AG08396 (cell line): ENCODE measurements around the gene TMEM132C.
"Not testable (repeated sequence)": the region's sequence is repeated elsewhere in the genome, so short reads cannot be mapped to it uniquely, and the experiment has no call there.

ENCODE experiments used
- DNase-seq: peaks from one replicate; pipeline ENCODE4 v3.0.0; 2012; ENCODE audit warnings: low spot score, mixed read lengths

The TMEM132C gene

DNA sequence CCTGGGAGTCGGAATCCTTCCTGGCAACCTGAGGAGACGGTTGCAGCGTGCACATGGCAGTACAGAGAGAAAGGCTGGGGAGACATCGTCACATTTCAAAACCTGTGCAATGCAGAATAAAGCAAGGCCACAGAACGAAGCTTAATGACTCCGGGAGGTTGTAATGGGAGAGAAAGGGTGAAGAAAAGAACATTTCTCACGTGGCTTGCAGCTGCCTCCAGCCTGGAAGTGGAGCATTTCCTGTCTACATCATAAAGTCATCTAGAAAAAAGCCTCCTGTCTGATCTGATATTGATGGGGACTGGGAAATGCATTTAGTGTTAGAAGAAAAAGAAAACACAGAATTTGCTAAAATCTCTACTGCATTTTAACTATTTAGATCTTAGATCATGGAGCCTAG lies 209.3 kb downstream of the TMEM132C start:
- no peak for DNase-seq

- DNase-seq = no peak
Observed at GRCh38 chr12:128483526-128484255, 216.7 kb downstream of the TMEM132C start.

- not testable (repeated sequence) for DNase-seq
Observed at GRCh38 chr12:128497376-128497775, 230.4 kb downstream of the TMEM132C start.

DNA sequence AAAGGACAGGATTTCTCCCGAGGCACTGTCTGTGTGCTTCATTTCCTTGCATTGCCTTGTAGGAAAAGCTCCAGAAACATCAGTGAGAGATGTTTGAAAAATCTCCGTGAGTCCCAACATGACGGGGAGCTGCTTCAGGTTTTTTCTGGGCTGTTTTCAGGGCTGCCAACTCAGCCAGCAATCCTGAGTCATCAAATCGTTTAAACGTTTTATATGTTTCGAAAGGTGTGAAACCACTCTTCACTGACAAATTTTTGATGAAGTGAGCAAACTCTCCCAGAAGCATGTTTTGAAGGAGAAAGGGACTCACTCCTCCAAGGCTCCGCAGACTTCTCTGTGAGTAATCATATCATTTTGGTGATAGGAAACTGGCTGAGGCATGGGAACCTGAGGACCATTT lies 240.5 kb downstream of the TMEM132C start:
- DNase-seq = no peak

DNA sequence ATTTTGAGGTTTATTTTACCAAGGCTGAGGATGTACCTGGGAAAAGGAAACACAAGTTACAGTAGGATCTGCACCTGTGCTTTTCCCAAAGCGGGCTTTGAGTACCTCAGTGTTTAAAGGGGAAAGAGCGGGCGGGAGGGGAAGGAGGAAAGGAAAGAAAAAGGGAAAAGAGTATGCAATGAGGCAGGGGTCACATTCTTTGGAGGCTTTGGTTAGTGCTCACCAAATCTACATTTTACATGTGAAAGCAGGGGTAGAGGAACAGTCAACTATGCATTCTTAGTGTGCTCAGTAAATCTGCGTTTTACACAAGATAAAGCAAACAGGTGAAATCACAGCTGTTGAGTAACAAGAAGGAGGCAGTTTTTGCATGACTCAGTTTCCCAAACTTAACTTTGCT lies 242.2 kb downstream of the TMEM132C start:
- DNase-seq = no peak

DNA sequence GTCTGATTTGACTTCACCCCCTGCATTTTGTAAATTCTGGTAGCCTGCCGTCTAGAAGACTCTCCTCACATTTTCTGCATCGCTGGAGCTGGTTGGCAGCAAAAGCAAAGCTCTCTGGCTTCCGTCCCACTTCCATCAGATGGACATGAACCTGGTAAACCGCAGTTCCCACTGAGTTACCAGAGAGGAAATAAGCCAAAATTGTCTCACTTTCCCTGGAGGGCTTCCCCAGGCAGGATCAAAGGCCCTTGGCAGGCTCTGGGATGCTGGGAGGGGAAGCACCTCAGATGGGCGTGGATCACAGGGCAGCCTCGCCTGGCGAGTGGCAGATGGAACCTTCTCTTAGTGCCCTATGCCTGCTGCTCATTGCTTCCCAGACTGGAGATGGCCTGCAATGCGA lies 243.5 kb downstream of the TMEM132C start:
- no peak for DNase-seq

DNA sequence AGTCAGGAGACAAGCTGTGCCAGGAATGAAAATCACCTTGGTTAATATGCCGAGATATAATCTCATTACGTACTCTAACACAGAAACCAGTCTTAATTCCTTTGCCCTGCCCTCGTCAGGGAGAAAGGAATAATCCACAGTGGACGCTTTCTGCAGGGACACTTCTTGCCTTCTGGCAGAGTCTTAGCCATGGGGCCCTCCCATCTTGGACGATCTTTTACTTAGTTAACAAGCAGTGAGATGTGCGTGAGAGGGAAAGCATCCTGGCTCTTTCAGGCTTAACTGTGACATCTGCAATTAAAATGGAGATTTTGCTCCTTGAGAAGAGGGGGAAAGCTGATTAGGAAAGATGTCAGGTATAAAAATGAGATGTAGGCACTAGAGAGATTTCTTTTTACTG lies 246.4 kb downstream of the TMEM132C start:
- DNase-seq = no peak

GRCh38 chr12:128513831-128514230 lies 246.9 kb downstream of the TMEM132C start:
- no peak for DNase-seq

DNA sequence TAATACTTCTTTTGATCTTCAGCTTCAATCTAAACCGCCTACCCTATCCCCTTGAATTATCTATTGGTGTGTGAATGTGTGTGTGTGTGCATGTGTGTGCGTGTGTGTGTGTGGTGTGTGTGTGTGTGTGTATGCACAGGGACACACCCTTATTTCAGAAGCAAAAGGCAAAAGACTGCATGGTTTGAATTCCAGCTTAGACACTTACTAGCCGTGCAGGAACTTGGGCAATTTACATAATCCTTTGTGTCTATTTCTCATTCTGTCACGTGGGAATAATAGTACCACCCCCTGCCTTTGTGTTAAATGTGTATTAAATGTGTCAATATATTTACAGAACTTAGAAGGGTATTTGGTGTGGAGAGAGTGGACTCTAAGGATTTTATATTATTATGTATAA lies 251.7 kb downstream of the TMEM132C start:
- DNase-seq = no peak

DNA sequence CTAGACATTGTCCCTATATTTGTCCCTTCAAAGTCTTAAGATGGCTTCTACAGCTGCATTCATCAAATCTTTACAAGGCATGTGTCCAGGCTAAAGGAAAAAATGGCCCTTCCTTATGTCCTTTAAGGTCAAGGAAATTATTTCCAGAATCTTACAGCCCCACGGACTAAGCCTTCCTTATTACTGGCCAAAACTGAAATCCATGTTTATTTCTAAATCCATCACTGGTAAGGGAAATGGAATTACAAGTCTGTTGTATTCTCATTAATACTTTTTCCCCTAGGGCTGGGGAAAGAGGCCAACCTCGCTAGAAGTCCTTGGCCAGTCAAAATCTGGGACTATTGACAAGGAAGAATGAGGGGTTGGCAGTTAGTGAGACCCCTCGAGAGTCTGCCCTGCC lies 252.5 kb downstream of the TMEM132C start:
- no peak for DNase-seq

DNA sequence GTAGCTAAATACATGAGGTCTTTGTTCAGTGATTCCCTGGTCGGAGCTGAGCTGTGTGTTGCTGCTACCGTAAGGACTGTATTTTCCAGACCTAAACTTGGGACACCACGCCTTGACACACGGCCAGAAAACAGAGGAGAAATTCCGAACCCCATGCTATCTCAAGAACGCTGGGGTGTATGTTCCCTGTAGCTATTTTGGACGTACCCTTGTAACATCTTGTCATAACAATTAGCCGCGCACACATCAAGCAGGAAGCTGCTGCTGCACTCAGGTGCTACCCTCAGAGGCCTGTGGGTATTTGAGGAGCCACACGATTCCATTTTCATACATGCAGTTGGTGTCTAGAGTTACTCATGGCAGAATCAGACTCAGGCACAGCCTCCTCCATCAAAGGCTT lies 255.0 kb downstream of the TMEM132C start:
- no peak for DNase-seq

- no peak for DNase-seq
Observed at GRCh38 chr12:128524439-128524838, 257.5 kb downstream of the TMEM132C start.

GRCh38 chr12:128531170-128531569 lies 264.2 kb downstream of the TMEM132C start:
- no peak for DNase-seq

DNA sequence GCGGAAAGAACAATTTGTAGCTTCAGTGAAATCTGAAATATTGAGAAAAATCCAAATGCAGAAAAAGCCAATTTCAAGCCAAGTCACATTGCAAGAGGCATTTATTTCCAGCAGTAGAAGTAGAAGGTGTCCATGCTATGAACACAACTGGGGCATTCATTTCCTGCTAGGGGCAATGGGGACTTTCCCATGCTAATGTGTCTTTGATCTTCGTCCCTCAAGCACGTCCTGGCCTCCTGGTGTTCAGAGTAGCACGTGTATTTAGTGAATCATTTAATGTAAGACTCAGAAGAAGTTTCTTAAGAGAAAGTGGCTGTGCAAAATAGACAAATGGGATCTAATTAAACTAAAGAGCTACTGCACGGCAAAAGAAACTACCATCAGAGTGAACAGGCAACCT lies 267.9 kb downstream of the TMEM132C start:
- no peak for DNase-seq

DNA sequence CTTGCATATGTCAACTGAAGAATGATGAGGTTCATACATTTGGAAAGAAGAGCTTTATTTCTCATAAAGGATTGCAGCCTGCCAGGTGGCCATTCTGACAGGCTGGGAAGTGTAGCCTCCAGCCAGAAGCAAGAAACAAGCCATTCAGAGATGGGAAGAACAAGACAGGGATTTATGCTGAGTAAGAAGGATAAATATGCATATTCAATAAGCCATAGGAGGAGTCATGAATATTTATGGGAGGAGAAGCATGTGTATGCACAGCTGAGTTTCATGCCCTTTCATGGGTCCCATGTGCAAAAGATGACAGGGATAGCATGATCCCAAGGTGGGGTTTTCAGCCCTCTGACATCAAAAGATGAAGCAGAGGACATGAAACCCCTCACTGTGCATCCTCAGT lies 269.8 kb downstream of the TMEM132C start:
- DNase-seq = no peak

DNA sequence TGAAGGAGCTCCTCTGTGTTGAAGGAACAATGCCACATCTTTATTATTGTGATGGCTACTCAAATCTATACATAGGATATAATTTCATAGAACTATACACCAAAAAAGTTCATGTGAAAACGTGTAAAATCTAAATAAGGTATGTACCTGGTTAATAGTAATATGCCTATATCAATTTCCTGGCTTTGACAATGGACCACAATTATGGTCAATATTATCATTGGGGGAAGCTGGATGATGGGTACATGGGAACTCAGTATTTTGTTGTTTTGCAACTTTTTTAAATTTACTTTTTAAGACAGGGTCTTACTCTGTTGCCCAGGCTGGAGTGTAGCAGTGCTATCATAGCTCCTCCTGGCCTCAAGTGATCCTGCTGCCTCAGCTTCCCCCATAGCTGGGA lies 270.7 kb downstream of the TMEM132C start:
- DNase-seq = no peak

DNA sequence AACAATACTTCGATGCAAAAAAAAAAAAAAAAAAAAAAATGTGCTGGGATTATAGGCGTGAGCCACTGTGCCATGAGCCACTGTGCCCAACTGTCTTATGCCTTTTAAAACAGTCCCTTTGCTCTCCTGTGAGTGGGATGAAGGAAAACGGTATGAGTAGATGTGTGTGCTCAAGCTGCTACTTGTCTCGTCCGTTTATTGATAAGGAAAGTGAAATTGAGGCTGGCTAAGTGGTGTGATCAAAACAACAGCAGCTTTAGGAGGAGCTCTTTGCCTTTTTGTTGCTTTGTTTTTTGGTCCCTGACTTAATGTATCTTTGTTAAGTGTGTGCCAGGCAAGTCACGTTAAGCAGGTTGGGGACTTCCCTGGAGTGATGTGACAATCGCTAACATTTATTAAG lies 275.9 kb downstream of the TMEM132C start:
- DNase-seq = no peak

GRCh38 chr12:128543460-128543859 lies 276.5 kb downstream of the TMEM132C start:
- DNase-seq = no peak

- no peak for DNase-seq
Observed at GRCh38 chr12:128543971-128544370, 277.0 kb downstream of the TMEM132C start.

DNA sequence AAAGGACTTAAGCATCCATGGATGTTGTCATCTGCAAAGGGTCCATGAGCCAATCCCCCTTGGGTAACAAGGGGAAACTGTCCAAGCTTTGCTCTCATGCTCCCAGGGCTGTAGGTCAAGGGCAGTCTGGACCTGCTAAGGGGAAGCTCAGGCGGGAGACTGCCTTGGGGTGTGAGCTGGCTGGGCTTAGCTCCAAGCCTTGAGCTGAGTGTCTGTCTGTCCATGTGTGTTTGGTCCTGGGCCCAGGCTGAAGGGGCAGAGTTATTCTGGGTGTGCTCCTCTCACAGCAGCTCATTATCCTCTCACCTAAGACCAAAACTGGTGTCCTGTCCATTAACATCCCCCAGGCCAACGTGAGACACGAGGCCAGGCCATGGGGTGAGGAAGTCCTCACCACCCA lies 282.0 kb downstream of the TMEM132C start:
- DNase-seq = no peak

DNA sequence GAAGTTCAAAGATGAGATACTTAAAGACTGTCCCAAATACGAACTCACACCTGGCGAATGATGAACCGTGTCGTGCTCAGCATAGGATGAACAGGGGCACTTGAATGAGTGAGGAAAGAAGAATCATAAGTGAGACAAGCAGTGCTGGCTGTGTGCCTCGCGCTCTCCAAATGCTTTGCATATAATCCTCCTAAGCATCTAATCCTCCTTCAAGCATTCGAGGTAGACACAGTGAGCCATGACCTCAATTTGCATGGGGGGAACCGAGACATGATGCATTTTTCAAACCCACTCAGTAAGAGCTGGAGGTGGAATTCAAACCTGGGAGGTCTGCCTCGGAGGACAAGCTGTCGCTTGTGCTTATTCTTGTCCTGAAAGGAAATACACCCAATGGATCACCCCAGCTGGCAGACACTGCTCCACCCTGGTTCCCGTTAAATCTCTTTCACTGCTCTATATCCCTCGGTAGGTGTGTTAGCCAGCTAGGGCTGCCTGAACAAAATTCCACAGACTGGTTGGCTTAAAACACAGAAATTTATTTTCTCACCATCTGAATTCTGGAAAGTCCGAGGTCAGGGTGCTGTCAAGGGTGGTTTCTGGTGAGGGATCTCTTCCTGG lies 282.7 kb downstream of the TMEM132C start:
- no peak for DNase-seq

DNA sequence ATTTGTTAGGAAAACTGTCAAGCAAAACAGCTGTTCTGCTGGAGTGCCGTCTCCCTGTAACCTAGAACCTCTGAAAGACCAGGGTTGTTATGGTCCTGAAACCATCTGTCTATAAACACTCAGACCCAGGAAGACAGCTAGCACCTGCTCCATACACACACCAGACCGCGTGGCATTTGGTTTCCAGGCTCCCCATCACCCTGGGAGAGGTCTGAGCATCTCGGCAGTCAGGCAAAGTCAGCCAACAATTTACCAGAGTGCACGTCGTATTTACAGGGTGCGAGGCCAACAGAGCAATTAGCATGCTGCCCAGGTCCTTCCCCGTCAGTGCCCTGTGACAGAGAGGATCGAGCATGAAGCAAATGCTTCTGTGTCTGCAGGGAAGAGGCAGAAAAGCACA lies 284.3 kb downstream of the TMEM132C start:
- DNase-seq = no peak

DNA sequence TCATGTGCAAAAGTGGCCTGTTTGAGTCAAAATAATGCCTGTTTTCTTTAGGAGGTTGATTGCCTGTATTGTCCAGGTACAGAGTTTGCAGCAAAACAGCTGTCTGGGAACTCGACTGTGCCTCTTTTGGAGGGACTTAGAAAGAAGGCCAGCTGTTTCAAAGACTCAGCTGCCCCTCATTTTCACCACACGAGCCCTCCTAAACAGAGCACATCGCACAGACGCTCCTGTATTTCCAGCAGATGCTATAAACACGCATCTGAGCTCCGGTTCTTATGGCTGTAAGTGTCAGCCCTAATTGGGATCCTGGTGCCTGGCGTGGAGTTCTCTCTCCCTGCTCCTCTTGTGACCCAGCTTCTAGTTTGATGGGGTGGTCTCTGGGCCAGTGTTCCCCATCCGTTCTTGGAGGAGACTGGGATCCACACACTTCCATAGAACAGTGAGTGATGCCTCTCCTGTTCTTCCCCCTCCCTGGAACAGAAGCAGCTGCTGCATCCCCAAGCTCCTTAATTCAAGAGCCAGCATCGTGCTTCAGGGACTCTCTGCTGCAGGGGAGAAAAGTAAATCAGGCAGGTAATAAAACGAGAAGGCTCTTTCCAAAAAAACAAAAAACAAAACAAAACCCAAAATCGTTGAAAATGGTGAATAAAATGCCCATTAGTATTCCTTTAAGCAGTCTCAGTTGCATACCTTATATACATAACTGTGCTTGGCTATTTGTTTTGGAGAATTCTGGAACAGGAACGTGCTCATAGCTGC lies 287.8 kb downstream of the TMEM132C start:
- DNase-seq = no peak
